ENCODE measurements around the gene RNF141. TPM values are rescaled to one million over a fixed set of nuclear protein-coding genes. Genes with fewer than 3 reads are reported as not detected.

RNF141 gene
- total and polyA plus RNA-seq, 2 of the 13 experiments (the other 11 are each of a cell fraction or from before 2014, with no cell fraction given): 9.3 to 22.4 TPM

DNA sequence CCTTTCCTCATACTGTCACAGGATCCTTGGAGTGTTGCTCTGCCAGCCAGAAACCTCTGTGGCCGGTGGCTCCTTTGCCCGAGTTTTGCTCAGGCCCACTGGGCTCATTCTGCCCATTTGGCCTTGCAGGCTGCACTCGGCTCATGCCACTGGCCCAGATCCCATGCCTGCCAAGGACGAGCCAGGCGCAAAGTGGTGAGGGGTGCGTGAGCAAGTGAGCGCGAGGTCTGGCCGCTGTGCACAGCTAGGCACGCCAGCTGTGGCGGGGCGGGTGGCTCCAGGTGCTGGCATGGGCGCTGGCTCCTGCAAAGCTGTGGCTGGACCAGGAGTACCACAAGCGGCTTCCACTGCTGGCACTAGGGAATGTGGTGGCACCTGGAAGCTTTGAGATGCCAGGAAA is 2.8 kb upstream of the RNF141 start:
- Histone ChIP-seq H3K4me3 (replicated peaks in 1 of 3; ENCODE audit: insufficient read depth in 1 of 3, low read depth in 2 of 3, low read length in 3 of 3) (no peak overlapping the region), H3K9ac (ENCODE audit: insufficient read depth, low read depth, low read length) (no peak overlapping the region), H3K9me3 (ENCODE audit: low read length) (no peaks in the 10 kb centered on the region), H2AFZ (ENCODE audit: low read length) (no peak overlapping the region), H3K36me3 (replicated peaks in 1 of 2; ENCODE audit: control insufficient read depth in 1 of 2, insufficient read depth in 2 of 2, low read length in 2 of 2) (no peaks in the 10 kb centered on the region), H4K20me1 (ENCODE audit: insufficient read depth, low read length) (no peaks in the 10 kb centered on the region), H3K27ac (ENCODE audit: extremely low read length, insufficient read depth, low read length) (no peak overlapping the region), H3K79me2 (ENCODE audit: insufficient read depth, low read length) (no peaks in the 10 kb centered on the region), H3K4me2 (ENCODE audit: low read depth, low read length) (no peak overlapping the region), H3K27me3 (ENCODE audit: control insufficient read depth in 1 of 2, insufficient read depth in 2 of 2, low read length in 2 of 2) (no peaks in the 10 kb centered on the region; a peak in 1 of 5 replicates), H3K4me1 (ENCODE audit: insufficient read depth, low read length) (peaks cover 18% of the 10 kb centered on the region)
- ChIA-PET CTCF (ENCODE audit: low intra/inter-chr PET ratio, low total read pairs) (no interaction called here), POLR2A (no interaction called here)
- in situ Hi-C loops (cut with HindIII; ENCODE audit: extremely low pct_ligation_motif_present, low pct_unique_long_range_greater_than_20kb) (no loop called here), intact Hi-C loops (cut with micrococcal nuclease; ENCODE audit: unreplicated experiment) (no loop called here)
- no TSS peak for BruUV-seq (replicated peaks)
- ATAC-seq (no peak), DNase-seq (ENCODE audit: low spot score) (no peak), FAIRE-seq (no peak)
- 44% methylated on average over 3 of the region's 14 CpGs for WGBS (ENCODE audit: low lambda C conversion rate)
- TF ChIP-seq MIER3 (CRISPR knock-in tag; IDR thresholded peaks at IDR 0.05; ENCODE audit: borderline replicate concordance) (no peak), HOXA7 (CRISPR knock-in tag; IDR thresholded peaks at IDR 0.05) (no peak), TCF7 (IDR thresholded peaks at IDR 0.05; ENCODE audit: low read depth) (no peak), NFATC3 (CRISPR knock-in tag; IDR thresholded peaks at IDR 0.05) (no peak), SMAD1 (CRISPR knock-in tag; IDR thresholded peaks at IDR 0.05; ENCODE audit: borderline replicate concordance, low read depth) (no peak), SYNCRIP (IDR thresholded peaks at IDR 0.05; ENCODE audit: insufficient read depth, low read depth, low read length) (no peak), ARNTL (CRISPR knock-in tag; IDR thresholded peaks at IDR 0.05) (no peak), ETV5 (CRISPR knock-in tag; IDR thresholded peaks at IDR 0.05; ENCODE audit: borderline replicate concordance) (no peak), GABPA (IDR thresholded peaks at IDR 0.05; ENCODE audit: low read depth, low read length) (no peak), GABPA (CRISPR knock-in tag; IDR thresholded peaks at IDR 0.05; ENCODE audit: low read depth) (no peak)
- TF ChIP-seq, protein P1, sequence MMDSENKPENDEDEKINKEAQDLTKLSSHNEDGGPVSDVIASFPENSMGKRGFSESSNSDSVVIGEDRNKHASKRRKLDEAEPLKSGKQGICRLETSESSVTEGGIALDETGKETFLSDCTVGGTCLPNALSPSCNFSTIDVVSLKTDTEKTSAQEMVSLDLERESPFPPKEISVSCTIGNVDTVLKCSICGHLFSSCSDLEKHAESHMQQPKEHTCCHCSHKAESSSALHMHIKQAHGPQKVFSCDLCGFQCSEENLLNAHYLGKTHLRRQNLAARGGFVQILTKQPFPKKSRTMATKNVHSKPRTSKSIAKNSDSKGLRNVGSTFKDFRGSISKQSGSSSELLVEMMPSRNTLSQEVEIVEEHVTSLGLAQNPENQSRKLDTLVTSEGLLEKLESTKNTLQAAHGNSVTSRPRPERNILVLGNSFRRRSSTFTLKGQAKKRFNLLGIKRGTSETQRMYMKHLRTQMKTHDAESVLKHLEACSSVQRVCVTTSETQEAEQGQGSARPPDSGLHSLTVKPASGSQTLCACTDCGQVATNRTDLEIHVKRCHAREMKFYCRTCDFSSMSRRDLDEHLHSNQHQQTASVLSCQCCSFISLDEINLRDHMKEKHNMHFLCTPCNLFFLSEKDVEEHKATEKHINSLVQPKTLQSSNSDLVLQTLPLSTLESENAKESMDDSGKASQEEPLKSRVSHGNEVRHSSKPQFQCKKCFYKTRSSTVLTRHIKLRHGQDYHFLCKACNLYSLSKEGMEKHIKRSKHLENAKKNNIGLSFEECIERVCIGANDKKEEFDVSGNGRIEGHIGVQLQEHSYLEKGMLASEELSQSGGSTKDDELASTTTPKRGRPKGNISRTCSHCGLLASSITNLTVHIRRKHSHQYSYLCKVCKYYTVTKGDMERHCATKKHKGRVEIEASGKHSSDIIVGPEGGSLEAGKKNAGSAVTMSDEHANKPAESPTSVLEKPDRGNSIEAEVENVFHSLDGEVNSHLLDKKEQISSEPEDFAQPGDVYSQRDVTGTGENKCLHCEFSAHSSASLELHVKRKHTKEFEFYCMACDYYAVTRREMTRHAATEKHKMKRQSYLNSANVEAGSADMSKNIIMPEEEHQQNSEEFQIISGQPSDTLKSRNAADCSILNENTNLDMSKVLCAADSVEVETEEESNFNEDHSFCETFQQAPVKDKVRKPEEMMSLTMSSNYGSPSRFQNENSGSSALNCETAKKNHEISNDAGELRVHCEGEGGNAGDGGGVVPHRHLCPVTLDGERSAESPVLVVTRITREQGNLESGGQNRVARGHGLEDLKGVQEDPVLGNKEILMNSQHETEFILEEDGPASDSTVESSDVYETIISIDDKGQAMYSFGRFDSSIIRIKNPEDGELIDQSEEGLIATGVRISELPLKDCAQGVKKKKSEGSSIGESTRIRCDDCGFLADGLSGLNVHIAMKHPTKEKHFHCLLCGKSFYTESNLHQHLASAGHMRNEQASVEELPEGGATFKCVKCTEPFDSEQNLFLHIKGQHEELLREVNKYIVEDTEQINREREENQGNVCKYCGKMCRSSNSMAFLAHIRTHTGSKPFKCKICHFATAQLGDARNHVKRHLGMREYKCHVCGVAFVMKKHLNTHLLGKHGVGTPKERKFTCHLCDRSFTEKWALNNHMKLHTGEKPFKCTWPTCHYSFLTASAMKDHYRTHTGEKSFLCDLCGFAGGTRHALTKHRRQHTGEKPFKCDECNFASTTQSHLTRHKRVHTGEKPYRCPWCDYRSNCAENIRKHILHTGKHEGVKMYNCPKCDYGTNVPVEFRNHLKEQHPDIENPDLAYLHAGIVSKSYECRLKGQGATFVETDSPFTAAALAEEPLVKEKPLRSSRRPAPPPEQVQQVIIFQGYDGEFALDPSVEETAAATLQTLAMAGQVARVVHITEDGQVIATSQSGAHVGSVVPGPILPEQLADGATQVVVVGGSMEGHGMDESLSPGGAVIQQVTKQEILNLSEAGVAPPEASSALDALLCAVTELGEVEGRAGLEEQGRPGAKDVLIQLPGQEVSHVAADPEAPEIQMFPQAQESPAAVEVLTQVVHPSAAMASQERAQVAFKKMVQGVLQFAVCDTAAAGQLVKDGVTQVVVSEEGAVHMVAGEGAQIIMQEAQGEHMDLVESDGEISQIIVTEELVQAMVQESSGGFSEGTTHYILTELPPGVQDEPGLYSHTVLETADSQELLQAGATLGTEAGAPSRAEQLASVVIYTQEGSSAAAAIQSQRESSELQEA (CRISPR knock-in tag; IDR thresholded peaks at IDR 0.05; ENCODE audit: not compliant biosample characterization): no peak
- TF ChIP-seq, protein P2, sequence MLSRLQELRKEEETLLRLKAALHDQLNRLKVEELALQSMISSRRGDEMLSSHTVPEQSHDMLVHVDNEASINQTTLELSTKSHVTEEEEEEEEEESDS (CRISPR knock-in tag; IDR thresholded peaks at IDR 0.05; ENCODE audit: borderline replicate concordance): no peak
